ENCODE results near the gene PACS1. TPM values are rescaled to one million over a fixed set of nuclear protein-coding genes. Genes with fewer than 3 reads are reported as not detected.

PACS1 gene
- total and polyA plus RNA-seq, 4 experiments from 2014 or later, result 13.7 to 262 (median 177) TPM

DNA sequence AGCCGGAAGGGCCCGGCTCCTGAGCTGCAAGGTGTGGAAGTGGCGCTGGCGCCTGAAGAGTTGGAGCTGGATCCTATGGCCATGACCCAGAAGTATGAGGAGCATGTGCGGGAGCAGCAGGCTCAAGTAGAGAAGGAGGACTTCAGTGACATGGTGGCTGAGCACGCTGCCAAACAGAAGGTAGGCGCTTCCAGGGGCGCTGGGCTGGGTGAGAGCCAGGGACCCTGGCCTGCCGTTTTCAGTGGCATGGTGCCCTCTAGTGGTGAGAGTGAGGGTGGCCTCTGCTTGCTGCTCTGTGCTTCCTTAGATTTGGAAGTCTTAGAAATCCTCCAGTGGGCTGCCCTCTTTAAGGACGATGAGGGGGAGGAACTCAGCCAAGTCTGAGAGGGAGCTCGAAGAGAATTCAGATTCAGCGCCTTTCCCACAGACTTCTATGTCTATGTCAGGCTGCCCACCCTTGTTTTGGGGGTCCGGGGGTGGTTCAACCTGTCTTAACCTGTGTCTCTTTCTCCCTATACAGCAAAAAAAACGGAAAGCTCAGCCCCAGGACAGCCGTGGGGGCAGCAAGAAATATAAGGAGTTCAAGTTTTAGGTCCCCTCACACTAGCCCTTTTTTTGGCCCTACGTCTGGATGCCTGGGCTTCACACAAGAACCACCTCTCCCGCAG is 1.8 kb upstream of the PACS1 start:
- no peaks in the 10 kb centered on the region for H3K9me3 ChIP-seq (ENCODE audit: control insufficient read depth in 1 of 2, low read length in 2 of 2)
- peaks cover 48% of the 10 kb centered on the region for H3K4me1 ChIP-seq (ENCODE audit: insufficient read depth, low read length)
- no peak overlapping the region for H3K4me3 ChIP-seq (ENCODE audit: low read length in 2 of 2)
- peaks cover 53% of the 10 kb centered on the region for H3K36me3 ChIP-seq (ENCODE audit: insufficient read depth, low read length)
- ChIA-PET POLR2A (ENCODE audit: partially characterized antibody) (interaction anchor here (0.6 to 8.3 kb wide), 18 partner anchors 9 to 220 kb away, joined by 3 to 214 read pairs (median 5); partner anchors contain the start of genes CCDC85B, CFL1, GAL3ST3 and SF3B2), CTCF (ENCODE audit: partially characterized antibody) (interaction anchor here (0.6 to 14.8 kb wide), 31 partner anchors 9 to 314 kb away, joined by 3 to 231 read pairs (median 4); partner anchors contain the start of genes FIBP, GAL3ST3, MUS81 and SF3B2)
- H3K9me3 Mint-ChIP-seq, result peaks cover 0 to 5% (median 0%) of the 10 kb centered on the region in 8 donors
- intact Hi-C loops (cut with micrococcal nuclease), result loop anchor here (1.0 to 2.0 kb wide), 2 partner anchors 59 to 66 kb away; no protein-coding TSS in a partner anchor
- peaks cover 39 to 67% (median 51%) of the 10 kb centered on the region in 4 donors for H3K4me1 Mint-ChIP-seq
- H3K4me3 Mint-ChIP-seq, result peak overlapping the region; percentile 52 to 96 (median 76)
- H3K27ac Mint-ChIP-seq, result peak overlapping the region; percentile 92 to 99 (median 93)
- peak; percentile 71 to 76 (median 72) for DNase-seq
- peaks cover 46 to 78% of the 10 kb centered on the region in 2 donors for H3K36me3 Mint-ChIP-seq
- no peaks in the 10 kb centered on the region for H3K27me3 Mint-ChIP-seq
- peak overlapping the region; percentile 77 for H3K27ac ChIP-seq (ENCODE audit: low read depth, low read length)
- H3K27me3 ChIP-seq (ENCODE audit: insufficient read depth, low read length), result no peaks in the 10 kb centered on the region

DNA sequence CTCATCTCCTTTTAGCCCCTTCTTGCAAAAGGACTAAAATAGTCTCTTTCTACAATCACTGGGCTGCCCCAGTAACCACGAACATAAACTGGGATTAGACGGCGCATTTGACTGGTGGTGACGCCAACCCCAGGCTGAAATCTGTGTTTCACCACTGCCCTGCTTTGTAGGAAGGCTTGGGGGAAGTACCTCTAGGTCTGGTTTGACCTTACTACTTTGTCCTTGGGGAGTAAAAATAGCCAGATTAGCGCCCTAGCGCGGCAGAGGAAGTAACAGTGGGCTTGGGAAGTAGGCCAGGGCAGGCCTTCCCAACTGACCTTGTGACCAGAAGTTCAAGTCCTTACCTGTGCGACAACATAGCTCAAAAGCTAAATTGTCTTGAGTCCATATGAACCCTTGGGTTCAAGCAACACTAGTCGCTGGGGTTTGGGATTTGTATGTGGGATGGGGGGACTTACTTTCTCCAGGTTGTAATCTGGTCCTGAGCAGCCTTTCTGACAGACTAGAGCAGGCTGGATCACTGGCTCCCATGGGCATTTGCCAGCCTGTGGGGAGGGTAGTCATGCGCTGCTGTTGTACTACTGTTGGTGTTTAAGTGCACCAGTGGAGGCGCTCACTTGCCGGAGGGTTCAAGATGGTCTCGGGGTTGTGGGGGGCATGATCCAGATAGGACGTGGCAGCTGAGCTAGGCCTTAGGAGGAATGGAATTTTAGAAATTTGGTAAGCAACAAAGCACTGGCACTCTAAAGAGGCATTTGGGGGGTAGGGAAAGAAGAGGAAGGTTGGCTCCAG is 953 bp upstream of the PACS1 start:
- intact Hi-C loops (cut with micrococcal nuclease), result loop anchor here (1.0 to 2.0 kb wide), 2 partner anchors 58 to 65 kb away; no protein-coding TSS in a partner anchor
- Mint-ChIP-seq H3K4me3 (peak overlapping the region; percentile 79 to 96 (median 88)), H3K27ac (peak overlapping the region; percentile 92 to 99 (median 93)), H3K27me3 (no peaks in the 10 kb centered on the region), H3K9me3 (peaks cover 0 to 5% (median 0%) of the 10 kb centered on the region in 8 donors), H3K36me3 (peaks cover 41 to 77% of the 10 kb centered on the region in 2 donors), H3K4me1 (peaks cover 40 to 67% (median 50%) of the 10 kb centered on the region in 4 donors)
- Histone ChIP-seq H3K36me3 (ENCODE audit: insufficient read depth, low read length) (peaks cover 49% of the 10 kb centered on the region), H3K4me3 (ENCODE audit: low read length in 2 of 2) (peak overlapping the region in 1 of 2 donors; percentile 54), H3K9me3 (ENCODE audit: control insufficient read depth in 1 of 2, low read length in 2 of 2) (no peaks in the 10 kb centered on the region), H3K4me1 (ENCODE audit: insufficient read depth, low read length) (peaks cover 54% of the 10 kb centered on the region), H3K27ac (ENCODE audit: low read depth, low read length) (peak overlapping the region; percentile 77), H3K27me3 (ENCODE audit: insufficient read depth, low read length) (no peaks in the 10 kb centered on the region)
- CTCF ChIA-PET (ENCODE audit: partially characterized antibody), result interaction anchor here (0.6 to 14.8 kb wide), 28 partner anchors 10 to 236 kb away, joined by 3 to 231 read pairs (median 5); partner anchors contain the start of genes FIBP, GAL3ST3, MUS81 and SF3B2
- peak; percentile 31 to 64 (median 39) for DNase-seq
- POLR2A ChIA-PET (ENCODE audit: partially characterized antibody), result interaction anchor here (0.6 to 8.3 kb wide), 15 partner anchors 10 to 244 kb away, joined by 3 to 214 read pairs (median 5); partner anchors contain the start of genes CCDC85B, CFL1, GAL3ST3 and SF3B2

DNA sequence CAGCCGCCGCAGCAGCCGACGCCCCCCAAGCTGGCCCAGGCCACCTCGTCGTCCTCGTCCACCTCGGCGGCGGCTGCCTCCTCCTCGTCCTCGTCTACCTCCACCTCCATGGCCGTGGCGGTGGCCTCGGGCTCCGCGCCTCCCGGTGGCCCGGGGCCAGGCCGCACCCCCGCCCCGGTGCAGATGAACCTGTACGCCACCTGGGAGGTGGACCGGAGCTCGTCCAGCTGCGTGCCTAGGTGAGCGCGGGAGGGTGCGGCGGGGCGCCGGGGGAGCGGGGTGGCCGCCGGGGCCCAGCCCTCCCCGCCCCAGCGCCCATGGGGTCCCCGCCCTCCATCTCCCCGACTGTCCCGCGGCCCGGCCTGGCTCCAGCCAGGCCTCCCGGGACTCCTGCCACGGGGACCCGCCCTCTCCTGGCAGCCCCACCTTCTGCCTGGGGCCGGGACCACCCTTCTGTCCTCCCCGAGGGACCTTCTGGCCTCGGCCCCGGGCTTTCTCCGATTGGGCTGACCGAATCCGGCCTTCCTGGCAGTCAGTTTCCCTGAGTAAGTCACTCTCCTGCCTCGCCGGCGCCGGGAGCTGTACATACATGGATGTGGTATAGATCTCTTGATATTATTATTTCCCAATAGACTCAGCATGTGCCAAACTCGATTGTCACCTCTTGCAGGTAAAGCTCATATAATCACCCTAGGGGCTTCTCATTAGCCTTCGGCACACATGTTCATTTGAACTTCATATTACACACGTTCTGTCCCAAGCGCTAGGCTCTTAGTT is 720 bp downstream of the PACS1 start:
- H3K36me3 ChIP-seq (ENCODE audit: insufficient read depth, low read length), result peaks cover 43% of the 10 kb centered on the region
- DNase-seq, result peak in 2 of 5 donors; percentile 23 to 27
- POLR2A ChIA-PET (ENCODE audit: partially characterized antibody), result interaction anchor here (0.6 to 8.3 kb wide), 14 partner anchors 10 to 242 kb away, joined by 3 to 214 read pairs (median 15); partner anchors contain the start of genes BANF1, EIF1AD, GAL3ST3 and SF3B2
- peaks cover 33 to 76% of the 10 kb centered on the region in 2 donors for H3K36me3 Mint-ChIP-seq
- H3K9me3 Mint-ChIP-seq, result peaks cover 0 to 2% (median 0%) of the 10 kb centered on the region in 8 donors
- peak overlapping the region; percentile 91 to 98 (median 96) for H3K4me3 Mint-ChIP-seq
- H3K27me3 ChIP-seq (ENCODE audit: insufficient read depth, low read length), result no peaks in the 10 kb centered on the region
- intact Hi-C loops (cut with micrococcal nuclease), result loop anchor here (1.0 kb wide), 3 partner anchors 11 to 30 kb away; partner anchors contain the start of gene SF3B2
- H3K9me3 ChIP-seq (ENCODE audit: control insufficient read depth in 1 of 2, low read length in 2 of 2), result no peaks in the 10 kb centered on the region
- H3K27me3 Mint-ChIP-seq, result no peaks in the 10 kb centered on the region
- peaks cover 42 to 71% (median 55%) of the 10 kb centered on the region in 4 donors for H3K4me1 Mint-ChIP-seq
- peaks cover 59% of the 10 kb centered on the region for H3K4me1 ChIP-seq (ENCODE audit: insufficient read depth, low read length)
- peak overlapping the region; percentile 92 to 97 (median 93) for H3K27ac Mint-ChIP-seq
- H3K27ac ChIP-seq (ENCODE audit: low read depth, low read length), result peak overlapping the region; percentile 66
- H3K4me3 ChIP-seq (ENCODE audit: low read length in 2 of 2), result peak overlapping the region; percentile 59 to 98
- CTCF ChIA-PET (ENCODE audit: partially characterized antibody), result interaction anchor here (1.0 to 14.8 kb wide), 8 partner anchors 10 to 63 kb away, joined by 3 to 231 read pairs (median 16); no protein-coding TSS in a partner anchor

DNA sequence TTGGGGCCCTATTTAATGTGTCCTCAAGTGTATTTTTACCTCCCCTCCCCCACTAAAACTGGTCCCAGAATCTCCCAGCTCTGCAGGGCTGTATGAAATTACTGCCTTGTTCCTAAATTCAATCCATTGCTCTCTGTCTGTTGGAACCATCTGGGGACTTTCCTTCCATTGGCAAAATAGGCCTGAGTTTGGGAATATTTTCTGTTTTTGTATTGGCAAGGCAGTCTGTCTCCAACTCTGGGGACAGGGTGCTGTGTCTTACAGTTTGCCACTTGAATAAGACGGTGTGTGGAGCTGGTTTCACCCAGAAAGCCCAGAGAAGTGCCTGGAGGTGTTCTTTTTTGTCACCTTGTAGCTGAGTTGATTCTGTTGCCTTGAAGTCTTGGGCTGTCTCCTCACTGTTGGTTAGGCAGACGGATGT is 1.3 kb downstream of the PACS1 start:
- no peaks in the 10 kb centered on the region for H3K9me3 Mint-ChIP-seq
- H3K4me3 Mint-ChIP-seq, result peak overlapping the region; percentile 91 to 98 (median 96)
- no peaks in the 10 kb centered on the region for H3K27me3 Mint-ChIP-seq
- peaks cover 45 to 76% (median 59%) of the 10 kb centered on the region in 4 donors for H3K4me1 Mint-ChIP-seq
- peak; percentile 22 to 59 (median 29) for DNase-seq
- Histone ChIP-seq H3K27me3 (ENCODE audit: insufficient read depth, low read length) (no peaks in the 10 kb centered on the region), H3K4me1 (ENCODE audit: insufficient read depth, low read length) (peaks cover 64% of the 10 kb centered on the region), H3K9me3 (ENCODE audit: control insufficient read depth in 1 of 2, low read length in 2 of 2) (no peaks in the 10 kb centered on the region), H3K36me3 (ENCODE audit: insufficient read depth, low read length) (peaks cover 42% of the 10 kb centered on the region), H3K4me3 (ENCODE audit: low read length in 2 of 2) (peak overlapping the region; percentile 59 to 98), H3K27ac (ENCODE audit: low read depth, low read length) (peak overlapping the region; percentile 66)
- H3K36me3 Mint-ChIP-seq, result peaks cover 32 to 75% of the 10 kb centered on the region in 2 donors
- H3K27ac Mint-ChIP-seq, result peak overlapping the region; percentile 92 to 97 (median 93)
- POLR2A ChIA-PET (ENCODE audit: partially characterized antibody), result interaction anchor here (0.8 to 8.3 kb wide), 13 partner anchors 9 to 218 kb away, joined by 3 to 214 read pairs (median 19); partner anchors contain the start of genes BANF1, CCDC85B, EIF1AD and GAL3ST3
- intact Hi-C loops (cut with micrococcal nuclease), result loop anchor here (1.0 kb wide), 2 partner anchors 10 to 29 kb away; no protein-coding TSS in a partner anchor
- CTCF ChIA-PET (ENCODE audit: partially characterized antibody), result interaction anchor here (1.0 to 14.8 kb wide), 7 partner anchors 9 to 63 kb away, joined by 3 to 231 read pairs (median 29); no protein-coding TSS in a partner anchor

DNA sequence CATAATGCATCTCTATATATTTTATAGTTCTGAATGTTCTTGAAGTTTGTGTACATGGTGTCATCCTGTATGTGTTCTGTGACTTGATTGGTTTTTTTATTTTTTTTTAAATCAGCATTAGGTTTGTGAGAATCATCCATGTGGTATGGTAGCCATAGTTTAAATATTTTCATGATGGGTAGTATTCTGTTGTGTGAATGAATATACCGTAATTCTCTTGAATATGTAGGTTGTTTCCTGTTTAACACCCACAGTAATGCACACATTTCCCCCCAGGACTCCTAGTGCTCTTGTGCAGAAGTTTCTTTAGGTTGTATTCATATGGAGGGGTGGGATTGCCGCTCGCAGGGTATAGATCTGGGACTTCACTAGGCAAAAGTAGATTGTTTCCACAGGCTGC is 2.0 kb downstream of the PACS1 start:
- no peaks in the 10 kb centered on the region for H3K27me3 Mint-ChIP-seq
- H3K27ac ChIP-seq (ENCODE audit: low read depth, low read length), result peak overlapping the region; percentile 66
- H3K4me1 ChIP-seq (ENCODE audit: insufficient read depth, low read length), result peaks cover 65% of the 10 kb centered on the region
- ChIA-PET POLR2A (ENCODE audit: partially characterized antibody) (interaction anchor here (0.8 to 8.3 kb wide), 8 partner anchors 9 to 182 kb away, joined by 3 to 214 read pairs (median 56); partner anchors contain the start of genes CCDC85B, GAL3ST3 and SF3B2), CTCF (ENCODE audit: partially characterized antibody) (interaction anchor here (1.0 to 14.8 kb wide), 6 partner anchors 8 to 62 kb away, joined by 3 to 231 read pairs (median 74); no protein-coding TSS in a partner anchor)
- no peaks in the 10 kb centered on the region for H3K9me3 Mint-ChIP-seq
- intact Hi-C loops (cut with micrococcal nuclease), result no loop called here
- H3K27ac Mint-ChIP-seq, result peak overlapping the region; percentile 92 to 97 (median 93)
- H3K36me3 ChIP-seq (ENCODE audit: insufficient read depth, low read length), result peaks cover 40% of the 10 kb centered on the region
- DNase-seq, result no peak
- H3K4me1 Mint-ChIP-seq, result peaks cover 41 to 77% (median 59%) of the 10 kb centered on the region in 4 donors
- no peaks in the 10 kb centered on the region for H3K27me3 ChIP-seq (ENCODE audit: insufficient read depth, low read length)
- H3K36me3 Mint-ChIP-seq, result peaks cover 31 to 74% of the 10 kb centered on the region in 2 donors
- H3K4me3 Mint-ChIP-seq, result peak overlapping the region; percentile 91 to 98 (median 96)
- H3K9me3 ChIP-seq (ENCODE audit: control insufficient read depth in 1 of 2, low read length in 2 of 2), result no peaks in the 10 kb centered on the region
- peak overlapping the region; percentile 35 to 98 for H3K4me3 ChIP-seq (ENCODE audit: low read length in 2 of 2)

Data from CD4-positive, alpha-beta memory T cell (primary cell).